DOHH2 (cell line): ENCODE measurements around the gene CNTNAP5.

Experiments
- CTCF ChIP-seq: fragments of 200-600 bp; sonication (generic); IDR thresholded peaks from one replicate; pipeline ENCODE4 v1.5.1; 2014; ENCODE audit warnings: antibody characterized with exemption, mild to moderate bottlenecking, low read depth, low read length; ENCODE audit not compliant: poor library complexity, severe bottlenecking
- EZH2phosphoT487 ChIP-seq: fragments of 200-600 bp; sonication (generic); IDR thresholded peaks from 2 replicates; pipeline ENCODE4 v1.6.1; 2017; ENCODE audit warnings: borderline replicate concordance, mild to moderate bottlenecking, antibody characterized with exemption, low read length, moderate library complexity, mixed read lengths

GRCh38 chr2:124571836-124572235 lies 546.7 kb downstream of the CNTNAP5 start:
- no peak for TF ChIP-seq CTCF
- no peak for TF ChIP-seq EZH2phosphoT487
